ENCODE data around the gene SERGEF. TPM values are rescaled to one million over a fixed set of nuclear protein-coding genes. Genes with fewer than 3 reads are reported as not detected.

Gene SERGEF
- total and polyA plus RNA-seq, 2 of the 13 experiments (the other 11 are each of a cell fraction or from before 2014, with no cell fraction given), result 54.5 to 114 TPM

DNA sequence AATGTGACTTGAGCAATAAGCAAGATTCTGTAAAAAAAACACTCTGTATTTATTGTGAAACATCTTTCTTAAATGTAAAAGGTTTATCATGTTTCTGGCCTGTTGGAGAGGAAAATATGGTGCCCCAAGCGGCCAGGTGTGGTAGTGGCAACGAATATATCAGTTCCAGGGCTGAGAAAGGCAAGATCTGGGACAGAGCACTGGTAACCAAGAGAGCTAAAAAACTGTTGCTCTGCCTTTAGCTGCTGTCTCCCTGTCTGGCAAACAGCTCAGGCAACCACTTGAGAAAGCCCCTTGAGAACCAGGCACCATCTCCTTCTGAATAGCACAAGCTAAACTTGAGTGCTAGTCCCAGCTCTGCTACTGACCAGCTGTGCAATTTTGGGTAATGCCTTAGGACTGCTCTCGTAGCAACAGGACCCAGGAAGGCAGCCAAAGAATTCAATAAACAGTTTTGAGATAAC is 148.3 kb downstream of the SERGEF start:
- Histone ChIP-seq H3K4me1 (ENCODE audit: insufficient read depth, low read length) (no peaks in the 10 kb centered on the region), H3K4me2 (ENCODE audit: low read depth, low read length) (no peak overlapping the region), H3K79me2 (ENCODE audit: insufficient read depth, low read length) (no peaks in the 10 kb centered on the region), H3K9ac (ENCODE audit: insufficient read depth, low read depth, low read length) (no peak overlapping the region), H3K27ac (ENCODE audit: extremely low read length, insufficient read depth, low read length) (no peak overlapping the region), H3K4me3 (replicated peaks in 1 of 3; ENCODE audit: insufficient read depth in 1 of 3, low read depth in 2 of 3, low read length in 3 of 3) (no peak overlapping the region), H3K9me3 (ENCODE audit: low read length) (no peaks in the 10 kb centered on the region), H3K36me3 (replicated peaks in 1 of 2; ENCODE audit: control insufficient read depth in 1 of 2, insufficient read depth in 2 of 2, low read length in 2 of 2) (peaks cover 9 to 27% of the 10 kb centered on the region in 2 experiments; a peak in 4 of 5 replicates), H4K20me1 (ENCODE audit: insufficient read depth, low read length) (peaks cover 4% of the 10 kb centered on the region), H3K27me3 (ENCODE audit: control insufficient read depth in 1 of 2, insufficient read depth in 2 of 2, low read length in 2 of 2) (no peaks in the 10 kb centered on the region), H2AFZ (ENCODE audit: low read length) (no peak overlapping the region)
- no TSS peak for BruUV-seq (replicated peaks)
- 26% methylated on average over 3 of the region's 3 CpGs for WGBS (ENCODE audit: low lambda C conversion rate)
- in situ Hi-C loops (cut with HindIII; ENCODE audit: extremely low pct_ligation_motif_present, low pct_unique_long_range_greater_than_20kb) (no loop called here), intact Hi-C loops (cut with micrococcal nuclease; ENCODE audit: unreplicated experiment) (no loop called here)
- ChIA-PET POLR2A (no interaction called here), CTCF (ENCODE audit: low intra/inter-chr PET ratio, low total read pairs) (no interaction called here)
- no peak for DNase-seq (ENCODE audit: low spot score)
- FAIRE-seq, result no peak
- ATAC-seq, result peak; percentile 78
- TF ChIP-seq, protein P1, sequence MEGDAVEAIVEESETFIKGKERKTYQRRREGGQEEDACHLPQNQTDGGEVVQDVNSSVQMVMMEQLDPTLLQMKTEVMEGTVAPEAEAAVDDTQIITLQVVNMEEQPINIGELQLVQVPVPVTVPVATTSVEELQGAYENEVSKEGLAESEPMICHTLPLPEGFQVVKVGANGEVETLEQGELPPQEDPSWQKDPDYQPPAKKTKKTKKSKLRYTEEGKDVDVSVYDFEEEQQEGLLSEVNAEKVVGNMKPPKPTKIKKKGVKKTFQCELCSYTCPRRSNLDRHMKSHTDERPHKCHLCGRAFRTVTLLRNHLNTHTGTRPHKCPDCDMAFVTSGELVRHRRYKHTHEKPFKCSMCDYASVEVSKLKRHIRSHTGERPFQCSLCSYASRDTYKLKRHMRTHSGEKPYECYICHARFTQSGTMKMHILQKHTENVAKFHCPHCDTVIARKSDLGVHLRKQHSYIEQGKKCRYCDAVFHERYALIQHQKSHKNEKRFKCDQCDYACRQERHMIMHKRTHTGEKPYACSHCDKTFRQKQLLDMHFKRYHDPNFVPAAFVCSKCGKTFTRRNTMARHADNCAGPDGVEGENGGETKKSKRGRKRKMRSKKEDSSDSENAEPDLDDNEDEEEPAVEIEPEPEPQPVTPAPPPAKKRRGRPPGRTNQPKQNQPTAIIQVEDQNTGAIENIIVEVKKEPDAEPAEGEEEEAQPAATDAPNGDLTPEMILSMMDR (CRISPR knock-in tag; IDR thresholded peaks at IDR 0.05), result peak; percentile 59
- TF ChIP-seq ZNF234 (CRISPR knock-in tag; conservative IDR thresholded peaks at IDR 0.05) (no peak), ZNF530 (CRISPR knock-in tag; IDR thresholded peaks at IDR 0.05; ENCODE audit: low read depth) (no peak), KAT8 (CRISPR knock-in tag; IDR thresholded peaks at IDR 0.05) (no peak), SSRP1 (CRISPR knock-in tag; IDR thresholded peaks at IDR 0.05) (no peak), CEBPB (IDR thresholded peaks at IDR 0.05; ENCODE audit: borderline replicate concordance, low read depth, low read length) (peak; percentile 9; the same call in 1 of the 2 replicates), PHF21A (CRISPR knock-in tag; IDR thresholded peaks at IDR 0.05) (no peak), GZF1 (CRISPR knock-in tag; IDR thresholded peaks at IDR 0.05) (no peak)
- TF ChIP-seq, protein P2, sequence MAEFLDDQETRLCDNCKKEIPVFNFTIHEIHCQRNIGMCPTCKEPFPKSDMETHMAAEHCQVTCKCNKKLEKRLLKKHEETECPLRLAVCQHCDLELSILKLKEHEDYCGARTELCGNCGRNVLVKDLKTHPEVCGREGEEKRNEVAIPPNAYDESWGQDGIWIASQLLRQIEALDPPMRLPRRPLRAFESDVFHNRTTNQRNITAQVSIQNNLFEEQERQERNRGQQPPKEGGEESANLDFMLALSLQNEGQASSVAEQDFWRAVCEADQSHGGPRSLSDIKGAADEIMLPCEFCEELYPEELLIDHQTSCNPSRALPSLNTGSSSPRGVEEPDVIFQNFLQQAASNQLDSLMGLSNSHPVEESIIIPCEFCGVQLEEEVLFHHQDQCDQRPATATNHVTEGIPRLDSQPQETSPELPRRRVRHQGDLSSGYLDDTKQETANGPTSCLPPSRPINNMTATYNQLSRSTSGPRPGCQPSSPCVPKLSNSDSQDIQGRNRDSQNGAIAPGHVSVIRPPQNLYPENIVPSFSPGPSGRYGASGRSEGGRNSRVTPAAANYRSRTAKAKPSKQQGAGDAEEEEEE (CRISPR knock-in tag; IDR thresholded peaks at IDR 0.05; ENCODE audit: borderline replicate concordance), result no peak
- TF ChIP-seq, protein P3, sequence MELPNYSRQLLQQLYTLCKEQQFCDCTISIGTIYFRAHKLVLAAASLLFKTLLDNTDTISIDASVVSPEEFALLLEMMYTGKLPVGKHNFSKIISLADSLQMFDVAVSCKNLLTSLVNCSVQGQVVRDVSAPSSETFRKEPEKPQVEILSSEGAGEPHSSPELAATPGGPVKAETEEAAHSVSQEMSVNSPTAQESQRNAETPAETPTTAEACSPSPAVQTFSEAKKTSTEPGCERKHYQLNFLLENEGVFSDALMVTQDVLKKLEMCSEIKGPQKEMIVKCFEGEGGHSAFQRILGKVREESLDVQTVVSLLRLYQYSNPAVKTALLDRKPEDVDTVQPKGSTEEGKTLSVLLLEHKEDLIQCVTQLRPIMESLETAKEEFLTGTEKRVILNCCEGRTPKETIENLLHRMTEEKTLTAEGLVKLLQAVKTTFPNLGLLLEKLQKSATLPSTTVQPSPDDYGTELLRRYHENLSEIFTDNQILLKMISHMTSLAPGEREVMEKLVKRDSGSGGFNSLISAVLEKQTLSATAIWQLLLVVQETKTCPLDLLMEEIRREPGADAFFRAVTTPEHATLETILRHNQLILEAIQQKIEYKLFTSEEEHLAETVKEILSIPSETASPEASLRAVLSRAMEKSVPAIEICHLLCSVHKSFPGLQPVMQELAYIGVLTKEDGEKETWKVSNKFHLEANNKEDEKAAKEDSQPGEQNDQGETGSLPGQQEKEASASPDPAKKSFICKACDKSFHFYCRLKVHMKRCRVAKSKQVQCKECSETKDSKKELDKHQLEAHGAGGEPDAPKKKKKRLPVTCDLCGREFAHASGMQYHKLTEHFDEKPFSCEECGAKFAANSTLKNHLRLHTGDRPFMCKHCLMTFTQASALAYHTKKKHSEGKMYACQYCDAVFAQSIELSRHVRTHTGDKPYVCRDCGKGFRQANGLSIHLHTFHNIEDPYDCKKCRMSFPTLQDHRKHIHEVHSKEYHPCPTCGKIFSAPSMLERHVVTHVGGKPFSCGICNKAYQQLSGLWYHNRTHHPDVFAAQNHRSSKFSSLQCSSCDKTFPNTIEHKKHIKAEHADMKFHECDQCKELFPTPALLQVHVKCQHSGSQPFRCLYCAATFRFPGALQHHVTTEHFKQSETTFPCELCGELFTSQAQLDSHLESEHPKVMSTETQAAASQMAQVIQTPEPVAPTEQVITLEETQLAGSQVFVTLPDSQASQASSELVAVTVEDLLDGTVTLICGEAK (IDR thresholded peaks at IDR 0.05), result no peak
- TF ChIP-seq, protein P3 (CRISPR knock-in tag; IDR thresholded peaks at IDR 0.05), result no peak
- TF ChIP-seq, protein P4, sequence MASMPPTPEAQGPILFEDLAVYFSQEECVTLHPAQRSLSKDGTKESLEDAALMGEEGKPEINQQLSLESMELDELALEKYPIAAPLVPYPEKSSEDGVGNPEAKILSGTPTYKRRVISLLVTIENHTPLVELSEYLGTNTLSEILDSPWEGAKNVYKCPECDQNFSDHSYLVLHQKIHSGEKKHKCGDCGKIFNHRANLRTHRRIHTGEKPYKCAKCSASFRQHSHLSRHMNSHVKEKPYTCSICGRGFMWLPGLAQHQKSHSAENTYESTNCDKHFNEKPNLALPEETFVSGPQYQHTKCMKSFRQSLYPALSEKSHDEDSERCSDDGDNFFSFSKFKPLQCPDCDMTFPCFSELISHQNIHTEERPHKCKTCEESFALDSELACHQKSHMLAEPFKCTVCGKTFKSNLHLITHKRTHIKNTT (CRISPR knock-in tag; IDR thresholded peaks at IDR 0.05), result no peak
